ENCODE measurements around the gene RALB. TPM values are rescaled to one million over a fixed set of nuclear protein-coding genes. Genes with fewer than 3 reads are reported as not detected.
"Not testable (repeated sequence)": the region's sequence is repeated elsewhere in the genome, so short reads cannot be mapped to it uniquely, and the experiment has no call there.

The RALB gene
- total RNA-seq, 2 experiments from 2014 or later, result 39.4 to 45.4 TPM

GRCh38 chr2:120226316-120226715, 26.3 kb upstream of the RALB start:
- POLR2A ChIA-PET, result no interaction called here
- ATAC-seq (no peak), DNase-seq (no peak)
- no peaks in the 10 kb centered on the region for H3K9me3 Mint-ChIP-seq (ENCODE audit: insufficient read depth)
- CTCF ChIA-PET, result interaction anchor here (1.6 to 2.4 kb wide), 2 partner anchors 10 to 87 kb away, joined by 3 to 8 read pairs; no protein-coding TSS in a partner anchor
- no peaks in the 10 kb centered on the region for H3K27me3 Mint-ChIP-seq (ENCODE audit: low read depth)
- H3K4me3 Mint-ChIP-seq, result no peak overlapping the region
- peaks cover 76% of the 10 kb centered on the region for H3K36me3 Mint-ChIP-seq (ENCODE audit: low read depth)
- H3K27ac Mint-ChIP-seq, result peak overlapping the region; percentile 76
- peaks cover 82% of the 10 kb centered on the region for H3K4me1 Mint-ChIP-seq (ENCODE audit: low read depth)

- POLR2A ChIA-PET, result interaction anchor here (0.7 to 1.0 kb wide), 2 partner anchors 8 to 18 kb away, joined by 3 read pairs; no protein-coding TSS in a partner anchor
- CTCF ChIA-PET, result interaction anchor here (0.6 to 2.3 kb wide), 7 partner anchors 9 to 118 kb away, joined by 3 to 13 read pairs (median 3); no protein-coding TSS in a partner anchor
- H3K27me3 Mint-ChIP-seq (ENCODE audit: low read depth), result no peaks in the 10 kb centered on the region
- peaks cover 75% of the 10 kb centered on the region for H3K36me3 Mint-ChIP-seq (ENCODE audit: low read depth)
- DNase-seq (no peak), ATAC-seq (no peak)
- H3K4me3 Mint-ChIP-seq, result peak overlapping the region; percentile 42
- no peaks in the 10 kb centered on the region for H3K9me3 Mint-ChIP-seq (ENCODE audit: insufficient read depth)
- peak overlapping the region; percentile 76 for H3K27ac Mint-ChIP-seq
- H3K4me1 Mint-ChIP-seq (ENCODE audit: low read depth), result peaks cover 73% of the 10 kb centered on the region
Observed at GRCh38 chr2:120227111-120227991, 25.3 kb upstream of the RALB start.

- no peak for ATAC-seq
- ChIA-PET POLR2A (interaction anchor here (0.7 to 1.0 kb wide), 2 partner anchors 9 to 17 kb away, joined by 3 read pairs; no protein-coding TSS in a partner anchor), CTCF (interaction anchor here (0.8 to 4.9 kb wide), 6 partner anchors 10 to 119 kb away, joined by 3 to 37 read pairs (median 4); no protein-coding TSS in a partner anchor)
- peak overlapping the region; percentile 20 for H3K4me3 Mint-ChIP-seq
- no peaks in the 10 kb centered on the region for H3K27me3 Mint-ChIP-seq (ENCODE audit: low read depth)
- H3K4me1 Mint-ChIP-seq (ENCODE audit: low read depth), result peaks cover 81% of the 10 kb centered on the region
- peak overlapping the region; percentile 2 for H3K27ac Mint-ChIP-seq
- H3K9me3 Mint-ChIP-seq (ENCODE audit: insufficient read depth), result no peaks in the 10 kb centered on the region
- no peak for DNase-seq
- peaks cover 72% of the 10 kb centered on the region for H3K36me3 Mint-ChIP-seq (ENCODE audit: low read depth)
Observed at GRCh38 chr2:120228503-120228902, 24.1 kb upstream of the RALB start.

GRCh38 chr2:120229341-120229740, 23.3 kb upstream of the RALB start:
- ChIA-PET CTCF (interaction anchor here (2.3 to 4.9 kb wide), 3 partner anchors 53 to 84 kb away, joined by 13 to 37 read pairs (median 36); no protein-coding TSS in a partner anchor), POLR2A (no interaction called here)
- no peaks in the 10 kb centered on the region for H3K27me3 Mint-ChIP-seq (ENCODE audit: low read depth)
- H3K27ac Mint-ChIP-seq, result peak overlapping the region; percentile 2
- H3K9me3 Mint-ChIP-seq (ENCODE audit: insufficient read depth), result no peaks in the 10 kb centered on the region
- DNase-seq (no peak), ATAC-seq (no peak)
- H3K36me3 Mint-ChIP-seq (ENCODE audit: low read depth), result peaks cover 66% of the 10 kb centered on the region
- peaks cover 77% of the 10 kb centered on the region for H3K4me1 Mint-ChIP-seq (ENCODE audit: low read depth)
- peak overlapping the region; percentile 99 for H3K4me3 Mint-ChIP-seq

- CTCF ChIA-PET, result interaction anchor here (1.1 to 4.9 kb wide), 4 partner anchors 22 to 83 kb away, joined by 3 to 37 read pairs (median 22); no protein-coding TSS in a partner anchor
- H3K27ac Mint-ChIP-seq, result peak overlapping the region; percentile 99
- peaks cover 68% of the 10 kb centered on the region for H3K4me1 Mint-ChIP-seq (ENCODE audit: low read depth)
- no peak for ATAC-seq
- H3K36me3 Mint-ChIP-seq (ENCODE audit: low read depth), result peaks cover 64% of the 10 kb centered on the region
- H3K27me3 Mint-ChIP-seq (ENCODE audit: low read depth), result no peaks in the 10 kb centered on the region
- H3K4me3 Mint-ChIP-seq, result peak overlapping the region; percentile 99
- DNase-seq, result no peak
- no peaks in the 10 kb centered on the region for H3K9me3 Mint-ChIP-seq (ENCODE audit: insufficient read depth)
- POLR2A ChIA-PET, result interaction anchor here (1.5 kb wide), 1 partner anchor 83 kb away, joined by 4 read pairs; no protein-coding TSS in a partner anchor
Observed at GRCh38 chr2:120230515-120231471, 21.9 kb upstream of the RALB start.

- H3K9me3 Mint-ChIP-seq (ENCODE audit: insufficient read depth), result no peaks in the 10 kb centered on the region
- peak overlapping the region; percentile 99 for H3K4me3 Mint-ChIP-seq
- peaks cover 56% of the 10 kb centered on the region for H3K36me3 Mint-ChIP-seq (ENCODE audit: low read depth)
- CTCF ChIA-PET, result interaction anchor here (1.1 to 4.9 kb wide), 5 partner anchors 9 to 82 kb away, joined by 3 to 37 read pairs (median 7); partner anchors contain the start of gene TMEM185B
- H3K27me3 Mint-ChIP-seq (ENCODE audit: low read depth), result no peaks in the 10 kb centered on the region
- POLR2A ChIA-PET, result interaction anchor here (1.0 to 2.2 kb wide), 8 partner anchors 9 to 82 kb away, joined by 3 to 20 read pairs (median 6); partner anchors contain the start of genes RALB and TMEM185B
- peaks cover 61% of the 10 kb centered on the region for H3K4me1 Mint-ChIP-seq (ENCODE audit: low read depth)
- DNase-seq (peak; percentile 35), ATAC-seq (peak; percentile 31)
- H3K27ac Mint-ChIP-seq, result peak overlapping the region; percentile 99
Observed at GRCh38 chr2:120231564-120231973, 21.1 kb upstream of the RALB start.

- peak; percentile 91 for ATAC-seq
Observed at GRCh38 chr2:120231974-120232635, 20.5 kb upstream of the RALB start.

GRCh38 chr2:120233292-120233691, 19.4 kb upstream of the RALB start:
- Mint-ChIP-seq H3K4me1 (ENCODE audit: low read depth) (peaks cover 49% of the 10 kb centered on the region), H3K4me3 (peak overlapping the region; percentile 99), H3K27me3 (ENCODE audit: low read depth) (no peaks in the 10 kb centered on the region), H3K9me3 (ENCODE audit: insufficient read depth) (no peaks in the 10 kb centered on the region), H3K36me3 (ENCODE audit: low read depth) (peaks cover 41% of the 10 kb centered on the region), H3K27ac (peak overlapping the region; percentile 99)
- ChIA-PET POLR2A (interaction anchor here (0.7 to 2.2 kb wide), 7 partner anchors 11 to 81 kb away, joined by 3 to 20 read pairs (median 4); partner anchors contain the start of genes RALB and TMEM185B), CTCF (interaction anchor here (1.6 to 4.9 kb wide), 4 partner anchors 19 to 80 kb away, joined by 5 to 37 read pairs (median 22); partner anchors contain the start of gene RALB)
- no peak for DNase-seq
- no peak for ATAC-seq

More at GRCh38 chr2:120231974-120232635, 20.5 kb upstream of the RALB start:
- ChIA-PET CTCF (interaction anchor here (0.7 to 4.9 kb wide), 10 partner anchors 9 to 529 kb away, joined by 3 to 37 read pairs (median 4); partner anchors contain the start of genes RALB and TMEM185B), POLR2A (interaction anchor here (0.8 to 2.2 kb wide), 13 partner anchors 9 to 593 kb away, joined by 3 to 20 read pairs (median 4); partner anchors contain the start of genes RALB and TMEM185B)
- peak overlapping the region; percentile 99 for H3K4me3 Mint-ChIP-seq
- H3K4me1 Mint-ChIP-seq (ENCODE audit: low read depth), result peaks cover 55% of the 10 kb centered on the region
- H3K36me3 Mint-ChIP-seq (ENCODE audit: low read depth), result peaks cover 51% of the 10 kb centered on the region
- no peaks in the 10 kb centered on the region for H3K9me3 Mint-ChIP-seq (ENCODE audit: insufficient read depth)
- peak; percentile 91 for DNase-seq
- no peaks in the 10 kb centered on the region for H3K27me3 Mint-ChIP-seq (ENCODE audit: low read depth)
- H3K27ac Mint-ChIP-seq, result peak overlapping the region; percentile 99

- H3K27ac Mint-ChIP-seq; H3K4me3 Mint-ChIP-seq; ATAC-seq; DNase-seq; H3K9me3 Mint-ChIP-seq (ENCODE audit: insufficient read depth); H3K27me3 Mint-ChIP-seq (ENCODE audit: low read depth); CTCF ChIA-PET; POLR2A ChIA-PET: not testable (repeated sequence)
- Mint-ChIP-seq H3K36me3 (ENCODE audit: low read depth) (peaks cover 24% of the 10 kb centered on the region), H3K4me1 (ENCODE audit: low read depth) (peaks cover 34% of the 10 kb centered on the region)
Observed at GRCh38 chr2:120235158-120235557, 17.5 kb upstream of the RALB start.

- CTCF ChIA-PET, result interaction anchor here (1.0 to 1.3 kb wide), 2 partner anchors 12 to 59 kb away, joined by 3 to 7 read pairs; no protein-coding TSS in a partner anchor
- no peak for ATAC-seq
Observed at GRCh38 chr2:120235681-120236080, 17.0 kb upstream of the RALB start.

More at GRCh38 chr2:120235681-120236080, 17.0 kb upstream of the RALB start:
- POLR2A ChIA-PET, result interaction anchor here (1.6 kb wide), 1 partner anchor 13 kb away, joined by 3 read pairs; no protein-coding TSS in a partner anchor
- DNase-seq, result no peak
- H3K36me3 Mint-ChIP-seq (ENCODE audit: low read depth), result peaks cover 20% of the 10 kb centered on the region
- no peak overlapping the region for H3K27ac Mint-ChIP-seq
- H3K27me3 Mint-ChIP-seq (ENCODE audit: low read depth), result no peaks in the 10 kb centered on the region
- no peaks in the 10 kb centered on the region for H3K9me3 Mint-ChIP-seq (ENCODE audit: insufficient read depth)
- peaks cover 31% of the 10 kb centered on the region for H3K4me1 Mint-ChIP-seq (ENCODE audit: low read depth)
- no peak overlapping the region for H3K4me3 Mint-ChIP-seq
